GM19395 (cell line): ENCODE measurements around the gene ATP6V1D.
"Not testable (repeated sequence)": the region's sequence is repeated elsewhere in the genome, so short reads cannot be mapped to it uniquely, and the experiment has no call there.

Experiments
- ATAC-seq: cut with Tn5 transposase; IDR thresholded peaks from one replicate; pipeline ENCODE4 v1.9.1; 2021; ENCODE audit warnings: mild to moderate bottlenecking, moderate library complexity; ENCODE audit not compliant: unreplicated experiment

Gene ATP6V1D

GRCh38 chr14:67359775-67360469 lies at the start of gene ATP6V1D, which contains the start of gene EIF2S1:
ATP6V1D (minus strand) TSS chr14:67359804; CDS start chr14:67359698, 106 bp downstream.
EIF2S1 (plus strand) TSS chr14:67360328; CDS start chr14:67364768, 4,440 bp downstream.
- peak; percentile 94 for ATAC-seq

- not testable (repeated sequence) for ATAC-seq
These were observed 48.7 kb upstream of the ATP6V1D start for GRCh38 chr14:67408122-67408801.

- no peak for ATAC-seq
These were observed 46.2 kb upstream of the ATP6V1D start for GRCh38 chr14:67405771-67406170.

GRCh38 chr14:67400434-67400833 lies 40.8 kb upstream of the ATP6V1D start:
- ATAC-seq: no peak

GRCh38 chr14:67397536-67397935 lies 37.9 kb upstream of the ATP6V1D start:
- ATAC-seq: no peak

GRCh38 chr14:67396381-67396970 lies 36.9 kb upstream of the ATP6V1D start:
- ATAC-seq: no peak

GRCh38 chr14:67395876-67396189 lies 36.2 kb upstream of the ATP6V1D start:
- ATAC-seq: no peak

GRCh38 chr14:67395086-67395875 lies 35.7 kb upstream of the ATP6V1D start:
- ATAC-seq: no peak

- ATAC-seq: no peak
These were observed 34.1 kb upstream of the ATP6V1D start for GRCh38 chr14:67393689-67394088.

- ATAC-seq: no peak
These were observed 33.2 kb upstream of the ATP6V1D start for GRCh38 chr14:67392800-67393199.

GRCh38 chr14:67392123-67392522 lies 32.5 kb upstream of the ATP6V1D start:
- ATAC-seq: no peak

GRCh38 chr14:67391268-67391667 lies 31.7 kb upstream of the ATP6V1D start:
- no peak for ATAC-seq

GRCh38 chr14:67389811-67390534 lies 30.4 kb upstream of the ATP6V1D start:
- no peak for ATAC-seq

GRCh38 chr14:67389275-67389674 lies 29.7 kb upstream of the ATP6V1D start:
- no peak for ATAC-seq

- ATAC-seq: no peak
These were observed 27.6 kb upstream of the ATP6V1D start for GRCh38 chr14:67387195-67387594.

- ATAC-seq: no peak
These were observed 26.0 kb upstream of the ATP6V1D start for GRCh38 chr14:67385618-67386017.

- no peak for ATAC-seq
These were observed 25.5 kb upstream of the ATP6V1D start for GRCh38 chr14:67385120-67385519.

- ATAC-seq: no peak
These were observed 18.3 kb upstream of the ATP6V1D start for GRCh38 chr14:67377916-67378315.

- no peak for ATAC-seq
These were observed 13.7 kb upstream of the ATP6V1D start for GRCh38 chr14:67373347-67373746.

GRCh38 chr14:67372833-67373232 lies 13.2 kb upstream of the ATP6V1D start:
- ATAC-seq: no peak
